NCI-H345 (cell line): ENCODE measurements around the gene UTF1.
A peak's percentile ranks its signal among the peaks of the same experiment; 100 is the strongest.

ENCODE experiments used
- DNase-seq: peaks from one replicate; lab custom pipeline; 2025; lab: John Stamatoyannopoulos, UW

The UTF1 gene

GRCh38 chr10:133247681-133248333, 17.8 kb downstream of the UTF1 start:
- no peak for DNase-seq

- no peak for DNase-seq
Observed at GRCh38 chr10:133248334-133248715, 18.3 kb downstream of the UTF1 start.

- no peak for DNase-seq
Observed at GRCh38 chr10:133249094-133249780, 19.2 kb downstream of the UTF1 start.

GRCh38 chr10:133249975-133250754, 20.1 kb downstream of the UTF1 start:
- no peak for DNase-seq

- no peak for DNase-seq
Observed at GRCh38 chr10:133251388-133252222, 21.6 kb downstream of the UTF1 start.

- no peak for DNase-seq
Observed at GRCh38 chr10:133252223-133252552, 22.2 kb downstream of the UTF1 start.

GRCh38 chr10:133253361-133253955, 23.4 kb downstream of the UTF1 start:
- no peak for DNase-seq

- DNase-seq, result no peak
Observed at GRCh38 chr10:133254421-133255120, 24.6 kb downstream of the UTF1 start.

- DNase-seq, result no peak
Observed at GRCh38 chr10:133255323-133255722, 25.3 kb downstream of the UTF1 start.

GRCh38 chr10:133257489-133258065, 27.6 kb downstream of the UTF1 start:
- DNase-seq, result no peak

- DNase-seq, result peak; percentile 41
Observed at GRCh38 chr10:133258066-133258817, 28.2 kb downstream of the UTF1 start.

GRCh38 chr10:133258818-133259601, 29.0 kb downstream of the UTF1 start:
- no peak for DNase-seq

GRCh38 chr10:133259602-133259989, 29.6 kb downstream of the UTF1 start:
- DNase-seq, result no peak

- DNase-seq, result peak; percentile 29
Observed at GRCh38 chr10:133260895-133261725, 31.1 kb downstream of the UTF1 start.

GRCh38 chr10:133261726-133262325, 31.8 kb downstream of the UTF1 start:
- DNase-seq, result peak; percentile 71

- DNase-seq, result peak; percentile 69
Observed at GRCh38 chr10:133262696-133263095, 32.7 kb downstream of the UTF1 start.

- DNase-seq, result no peak
Observed at GRCh38 chr10:133263674-133264073, 33.7 kb downstream of the UTF1 start.

GRCh38 chr10:133264461-133264860, 34.4 kb downstream of the UTF1 start:
- no peak for DNase-seq
